Neutrophil (primary cell): ENCODE results near the gene TRABD2B.

Experiments used
- H3K27ac ChIP-seq: fragments of 200-600 bp; sonication (generic); 2 replicates; pipeline ENCODE4 v1.5.1; 2016; ENCODE audit warnings: mild to moderate bottlenecking, moderate library complexity
- H3K27me3 ChIP-seq: fragments of 200-600 bp; sonication (generic); 2 replicates; pipeline ENCODE4 v1.6.0; 2016; ENCODE audit warnings: mild to moderate bottlenecking
- H3K36me3 ChIP-seq: fragments of 200-600 bp; sonication (generic); 2 replicates; pipeline ENCODE4 v1.5.1; 2017
- H3K4me1 ChIP-seq, 2 experiments: fragments of 200-600 bp in 1 of 2; sonication (generic) in 1 of 2; 1 replicate in 1 of 2; 2 replicates in 1 of 2; pipeline versions ENCODE4 v1.5.1 to v1.6.1; 2013 to 2016; ENCODE audit warnings: low read depth in 1 of 2, low read length in 1 of 2, mild to moderate bottlenecking in 1 of 2, moderate library complexity in 1 of 2; ENCODE audit not compliant: control insufficient read depth in 1 of 2, insufficient read depth in 1 of 2
- H3K4me3 ChIP-seq, 2 experiments: fragments of 200-600 bp in 1 of 2; sonication (generic) in 1 of 2; 1 replicate in 1 of 2; 2 replicates in 1 of 2; pipeline ENCODE4 v1.5.1; 2013 to 2016; ENCODE audit warnings: low read depth in 1 of 2, low read length in 1 of 2, mild to moderate bottlenecking in 1 of 2, moderate library complexity in 1 of 2
- H3K9me3 ChIP-seq: fragments of 200-600 bp; sonication (generic); 2 replicates; pipeline ENCODE4 v1.5.1; 2016
- TF ChIP-seq, protein P1 (sequence below): fragments of 200-600 bp; sonication (generic); IDR thresholded peaks from 2 replicates; pipeline ENCODE4 v1.5.1; 2016; ENCODE audit warnings: antibody characterized with exemption

TRABD2B gene

GRCh38 chr1:47854552-47855144 is 142.5 kb downstream of the TRABD2B start:
- no peaks in the 10 kb centered on the region for H3K36me3 ChIP-seq
- TF ChIP-seq, protein P1, sequence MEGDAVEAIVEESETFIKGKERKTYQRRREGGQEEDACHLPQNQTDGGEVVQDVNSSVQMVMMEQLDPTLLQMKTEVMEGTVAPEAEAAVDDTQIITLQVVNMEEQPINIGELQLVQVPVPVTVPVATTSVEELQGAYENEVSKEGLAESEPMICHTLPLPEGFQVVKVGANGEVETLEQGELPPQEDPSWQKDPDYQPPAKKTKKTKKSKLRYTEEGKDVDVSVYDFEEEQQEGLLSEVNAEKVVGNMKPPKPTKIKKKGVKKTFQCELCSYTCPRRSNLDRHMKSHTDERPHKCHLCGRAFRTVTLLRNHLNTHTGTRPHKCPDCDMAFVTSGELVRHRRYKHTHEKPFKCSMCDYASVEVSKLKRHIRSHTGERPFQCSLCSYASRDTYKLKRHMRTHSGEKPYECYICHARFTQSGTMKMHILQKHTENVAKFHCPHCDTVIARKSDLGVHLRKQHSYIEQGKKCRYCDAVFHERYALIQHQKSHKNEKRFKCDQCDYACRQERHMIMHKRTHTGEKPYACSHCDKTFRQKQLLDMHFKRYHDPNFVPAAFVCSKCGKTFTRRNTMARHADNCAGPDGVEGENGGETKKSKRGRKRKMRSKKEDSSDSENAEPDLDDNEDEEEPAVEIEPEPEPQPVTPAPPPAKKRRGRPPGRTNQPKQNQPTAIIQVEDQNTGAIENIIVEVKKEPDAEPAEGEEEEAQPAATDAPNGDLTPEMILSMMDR, result no peak
- no peak overlapping the region for H3K27ac ChIP-seq
- no peak overlapping the region for H3K4me3 ChIP-seq
- H3K27me3 ChIP-seq, result peaks cover 9% of the 10 kb centered on the region
- no peaks in the 10 kb centered on the region for H3K4me1 ChIP-seq
- H3K9me3 ChIP-seq, result no peaks in the 10 kb centered on the region

GRCh38 chr1:47853852-47854251 is 143.3 kb downstream of the TRABD2B start:
- no peak overlapping the region for H3K27ac ChIP-seq
- no peaks in the 10 kb centered on the region for H3K9me3 ChIP-seq
- no peaks in the 10 kb centered on the region for H3K36me3 ChIP-seq
- H3K4me3 ChIP-seq, result no peak overlapping the region
- no peaks in the 10 kb centered on the region for H3K4me1 ChIP-seq
- peaks cover 2% of the 10 kb centered on the region for H3K27me3 ChIP-seq
- TF ChIP-seq, protein P1, result no peak

DNA sequence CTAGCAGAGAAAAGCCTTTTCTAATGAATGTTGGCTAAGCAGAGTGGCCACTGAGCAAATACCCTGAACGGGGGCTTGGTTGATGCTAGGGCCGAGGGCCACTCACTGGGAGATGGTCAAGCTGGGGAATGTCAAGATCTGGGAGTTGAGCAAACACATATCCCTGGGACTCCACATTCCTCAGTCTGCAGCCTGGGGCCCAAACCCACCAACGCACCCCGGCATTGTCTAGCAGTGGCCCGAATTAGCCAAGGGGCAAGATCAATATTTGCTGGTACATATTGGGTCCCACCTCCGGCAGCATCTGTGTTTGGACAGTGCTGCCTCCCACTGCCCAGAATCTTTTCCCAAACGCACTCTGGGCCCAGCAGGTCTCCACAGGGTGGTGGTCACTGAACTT is 144.1 kb downstream of the TRABD2B start:
- Histone ChIP-seq H3K27ac (no peak overlapping the region), H3K4me1 (no peaks in the 10 kb centered on the region)
- TF ChIP-seq, protein P1, result no peak

GRCh38 chr1:47852006-47852718 is 145.0 kb downstream of the TRABD2B start:
- Histone ChIP-seq H3K36me3 (no peaks in the 10 kb centered on the region), H3K4me1 (no peaks in the 10 kb centered on the region), H3K4me3 (no peak overlapping the region), H3K27ac (no peak overlapping the region), H3K27me3 (no peaks in the 10 kb centered on the region), H3K9me3 (no peaks in the 10 kb centered on the region)
- TF ChIP-seq, protein P1, result no peak

More for the DNA sequence above, 144.1 kb downstream of the TRABD2B start:
- Histone ChIP-seq H3K4me3 (no peak overlapping the region), H3K36me3 (no peaks in the 10 kb centered on the region), H3K9me3 (no peaks in the 10 kb centered on the region), H3K27me3 (no peaks in the 10 kb centered on the region)

GRCh38 chr1:47850451-47850850 is 146.7 kb downstream of the TRABD2B start:
- no peak overlapping the region for H3K4me3 ChIP-seq
- no peak overlapping the region for H3K27ac ChIP-seq
- H3K27me3 ChIP-seq, result peaks cover 7% of the 10 kb centered on the region
- H3K9me3 ChIP-seq, result no peaks in the 10 kb centered on the region
- no peaks in the 10 kb centered on the region for H3K4me1 ChIP-seq
- H3K36me3 ChIP-seq, result no peaks in the 10 kb centered on the region
- TF ChIP-seq, protein P1, result no peak
